HG03103 (cell line): ENCODE data around the gene PAX5.

ENCODE experiments used
- ATAC-seq: cut with Tn5 transposase; IDR thresholded peaks from one replicate; pipeline ENCODE4 v1.9.1; 2021; ENCODE audit warnings: low read depth; ENCODE audit not compliant: unreplicated experiment

PAX5 gene

GRCh38 chr9:36842560-36843530 lies 191.2 kb downstream of the PAX5 start:
- ATAC-seq: no peak

- ATAC-seq: no peak
Observed at GRCh38 chr9:36840898-36841536, 193.1 kb downstream of the PAX5 start.

- ATAC-seq: no peak
Observed at GRCh38 chr9:36839131-36839885, 194.8 kb downstream of the PAX5 start.

DNA sequence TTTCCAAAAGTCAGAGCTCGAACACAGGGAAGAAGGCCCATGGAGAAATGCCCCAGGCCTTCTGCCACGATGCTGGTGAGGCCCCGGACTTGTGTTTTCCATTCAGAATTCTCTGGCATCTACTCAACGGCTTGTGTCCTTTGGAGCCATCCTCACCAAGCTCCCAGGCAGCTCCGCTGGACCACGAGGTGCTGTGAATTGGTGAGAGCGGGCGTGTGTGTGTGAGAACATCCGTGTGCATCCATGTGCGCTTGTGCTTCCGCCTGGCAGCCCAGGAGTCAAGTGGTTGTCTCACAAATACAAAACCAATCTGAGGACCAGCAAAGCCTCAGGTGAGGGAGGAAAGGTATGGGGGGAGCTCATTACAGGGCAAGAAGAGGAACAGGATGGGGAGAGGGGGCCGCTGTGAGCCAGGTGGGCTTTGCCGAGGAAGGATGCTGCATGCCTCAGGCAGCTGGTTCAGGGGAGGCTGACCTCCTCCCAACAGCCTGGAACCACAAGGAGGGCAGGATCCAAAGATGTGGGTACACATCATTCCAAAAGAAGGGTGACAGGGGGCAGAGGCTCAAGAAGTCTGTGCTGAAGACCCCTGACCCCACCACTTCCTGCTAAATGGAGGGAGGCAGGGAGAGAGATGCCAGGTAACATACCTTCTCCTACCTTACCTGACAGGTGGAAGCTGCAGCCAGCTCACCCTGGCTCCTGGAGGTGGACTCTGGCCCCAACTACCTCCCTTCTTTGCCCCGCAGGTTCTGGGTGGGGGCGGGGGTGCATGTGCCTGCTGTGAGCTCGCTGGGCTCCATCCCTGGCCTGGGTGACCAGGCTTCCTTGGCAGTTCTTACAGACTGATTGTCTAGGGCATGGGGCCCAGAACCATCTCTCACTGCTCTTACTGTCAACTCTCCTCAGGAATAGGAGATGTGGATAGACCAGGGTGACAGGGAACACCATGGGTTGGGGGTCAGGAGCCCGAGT lies 196.3 kb downstream of the PAX5 start:
- no peak for ATAC-seq

GRCh38 chr9:36836486-36836885 lies 197.6 kb downstream of the PAX5 start:
- no peak for ATAC-seq

DNA sequence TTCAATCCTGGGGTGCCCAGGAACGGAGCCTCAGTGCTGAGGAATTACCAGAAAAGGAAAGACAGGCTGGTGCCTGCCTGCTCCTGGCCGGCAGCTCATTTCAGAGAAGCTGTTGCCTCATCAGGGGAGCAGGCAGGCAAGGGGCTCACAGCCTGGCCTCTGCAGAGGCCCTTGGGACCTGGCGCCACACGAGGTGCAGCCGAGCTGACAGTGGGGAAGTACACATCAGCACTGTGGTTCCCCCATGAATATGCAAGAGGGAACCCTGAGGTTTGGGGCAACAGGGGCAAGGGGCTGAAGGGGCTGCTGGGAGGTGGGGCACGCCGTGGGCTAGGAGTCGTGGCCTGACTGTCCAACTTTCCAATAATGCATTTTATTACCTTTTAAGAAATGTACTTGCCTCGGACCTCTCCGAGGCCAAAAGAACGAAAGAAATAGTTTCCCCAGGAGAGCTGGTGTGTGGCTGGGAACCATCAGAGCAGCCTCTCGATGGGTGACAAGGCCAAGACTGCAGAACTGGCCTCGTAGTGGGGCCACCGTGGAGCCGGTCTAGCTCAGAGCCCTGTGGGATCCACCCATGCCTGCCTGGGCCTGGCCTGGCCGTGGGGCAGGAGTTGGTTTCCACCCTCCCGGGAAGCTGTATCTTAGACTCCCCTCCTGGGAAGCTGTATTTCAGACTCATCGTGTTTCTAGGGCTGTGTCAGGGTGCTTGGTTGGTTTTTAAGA lies 198.6 kb downstream of the PAX5 start:
- ATAC-seq: no peak

GRCh38 chr9:36834736-36835135 lies 199.3 kb downstream of the PAX5 start:
- no peak for ATAC-seq

- no peak for ATAC-seq
Observed at GRCh38 chr9:36833954-36834353, 200.1 kb downstream of the PAX5 start.

DNA sequence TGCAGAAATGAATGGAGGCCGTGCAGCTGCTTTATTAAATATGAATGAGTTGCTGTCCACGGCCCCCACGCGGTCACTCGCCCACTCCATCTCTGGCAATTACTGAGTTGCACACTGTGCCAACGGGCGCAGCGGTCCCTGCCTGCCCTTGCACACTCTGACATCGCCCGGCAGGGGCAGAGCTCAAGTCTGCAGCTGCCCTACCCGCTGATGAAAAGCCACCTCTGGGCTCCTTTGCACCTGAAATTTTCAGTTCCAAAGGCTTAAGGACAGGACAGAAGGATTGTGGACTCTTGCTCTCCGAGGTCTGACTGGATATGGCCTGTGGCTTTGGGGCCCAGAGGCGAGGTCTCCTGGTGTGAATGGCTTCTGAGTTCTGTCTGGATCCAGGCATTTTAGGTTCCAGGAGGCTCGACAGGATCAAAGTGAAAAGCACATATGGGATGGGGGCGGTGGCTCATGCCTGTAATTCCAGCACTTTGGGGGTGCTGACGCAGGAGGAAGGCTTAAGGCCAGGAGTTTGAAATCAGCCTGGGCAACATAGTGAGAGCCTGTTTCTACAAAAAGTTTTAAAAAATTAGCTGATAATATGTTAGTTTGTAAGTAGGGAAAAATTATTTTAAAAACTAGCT lies 201.8 kb downstream of the PAX5 start:
- no peak for ATAC-seq

DNA sequence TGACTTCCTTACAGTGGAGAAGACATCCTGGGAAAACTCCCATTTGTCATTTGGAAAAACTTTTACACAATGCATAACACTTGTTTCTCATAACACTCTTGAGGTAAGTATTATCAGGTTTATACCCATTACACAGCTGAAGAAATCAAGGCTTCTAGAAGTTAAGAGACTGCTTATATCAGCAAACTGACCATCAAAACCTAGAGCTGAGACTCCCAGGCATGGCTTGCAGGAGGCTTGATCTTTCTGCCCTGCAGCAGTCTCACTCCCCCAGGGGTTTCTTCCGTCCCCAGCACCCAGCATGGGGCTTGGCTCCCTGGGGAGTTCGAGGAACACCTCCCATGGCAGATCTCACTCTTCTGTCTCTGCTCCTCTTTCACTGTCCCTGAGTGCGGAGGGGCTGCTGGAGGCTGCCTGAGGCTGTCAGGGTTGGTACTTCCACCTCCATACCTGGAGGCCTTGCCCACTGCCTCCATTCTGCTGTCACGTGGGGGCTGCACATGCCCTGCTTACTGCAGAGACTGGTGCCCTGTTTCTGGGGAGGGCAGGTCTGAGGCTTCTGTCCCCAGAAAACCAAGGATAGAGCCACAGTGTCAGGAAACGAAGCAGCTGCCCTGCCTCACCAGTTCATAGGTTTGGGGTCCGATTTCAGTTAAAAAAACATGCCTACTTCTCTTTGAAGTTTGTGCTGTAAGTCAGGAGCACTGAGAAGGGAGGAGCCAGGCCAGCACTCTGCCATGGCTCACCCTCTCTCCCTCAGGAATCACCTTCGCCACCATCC lies 202.5 kb downstream of the PAX5 start:
- no peak for ATAC-seq

DNA sequence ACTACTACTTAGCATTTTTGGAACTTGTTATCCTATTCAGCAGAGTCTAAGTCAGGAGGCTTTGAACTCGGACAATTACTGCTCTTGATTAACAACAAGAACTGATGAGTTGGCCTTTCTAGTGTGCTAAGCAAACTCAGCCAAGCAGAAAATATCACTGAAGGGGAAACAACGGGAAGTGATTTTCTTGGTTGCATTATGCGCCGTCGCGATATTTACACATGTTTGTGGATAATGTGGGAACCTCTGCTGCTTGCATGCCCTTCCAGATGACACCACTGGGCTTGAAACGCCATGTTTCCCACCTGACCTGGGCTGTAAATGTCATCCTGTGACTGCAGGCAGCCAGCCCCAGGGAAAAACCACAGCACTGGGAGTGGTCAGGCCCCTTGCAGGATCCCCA lies 205.5 kb downstream of the PAX5 start:
- no peak for ATAC-seq

- ATAC-seq: no peak
Observed at GRCh38 chr9:36827593-36827992, 206.5 kb downstream of the PAX5 start.

- no peak for ATAC-seq
Observed at GRCh38 chr9:36826581-36826980, 207.5 kb downstream of the PAX5 start.

DNA sequence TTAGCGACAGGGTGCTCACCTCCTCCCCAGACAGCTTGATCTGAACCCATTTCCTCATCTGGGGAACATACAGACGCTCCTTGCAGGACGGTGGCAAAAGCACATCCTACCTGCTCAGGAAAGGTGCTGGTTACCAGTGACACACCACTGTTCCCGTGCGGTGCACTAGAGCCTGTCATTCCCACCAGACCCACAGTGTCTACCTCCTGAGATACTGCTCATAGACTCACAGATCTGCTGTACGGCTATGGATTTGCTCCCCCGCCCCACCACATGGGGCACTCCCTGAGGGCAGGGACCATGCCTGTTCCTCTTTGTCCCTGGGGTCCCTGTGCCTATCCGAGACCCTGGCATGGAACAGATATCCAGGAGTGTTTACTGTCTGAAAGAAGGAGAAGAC lies 208.9 kb downstream of the PAX5 start:
- no peak for ATAC-seq

DNA sequence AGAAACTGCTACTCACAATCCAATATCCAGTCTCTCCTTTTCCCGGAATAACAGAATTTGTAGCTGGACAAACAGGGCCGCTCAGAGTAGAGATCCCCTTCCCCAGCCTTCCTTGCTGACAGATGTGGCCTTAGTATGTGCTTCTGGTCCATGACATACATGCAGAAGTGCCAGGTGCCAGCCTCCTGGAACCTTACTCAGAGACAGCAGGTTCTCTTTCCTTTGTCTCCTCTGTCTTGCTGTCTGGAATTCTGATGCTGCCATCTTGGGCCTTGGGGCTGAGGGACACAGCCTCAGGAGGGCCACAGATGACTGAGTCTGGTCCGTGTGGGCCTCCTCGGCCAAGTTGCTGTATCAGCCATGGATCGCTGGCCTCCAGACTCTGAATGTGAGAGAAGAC lies 210.1 kb downstream of the PAX5 start:
- ATAC-seq: no peak

DNA sequence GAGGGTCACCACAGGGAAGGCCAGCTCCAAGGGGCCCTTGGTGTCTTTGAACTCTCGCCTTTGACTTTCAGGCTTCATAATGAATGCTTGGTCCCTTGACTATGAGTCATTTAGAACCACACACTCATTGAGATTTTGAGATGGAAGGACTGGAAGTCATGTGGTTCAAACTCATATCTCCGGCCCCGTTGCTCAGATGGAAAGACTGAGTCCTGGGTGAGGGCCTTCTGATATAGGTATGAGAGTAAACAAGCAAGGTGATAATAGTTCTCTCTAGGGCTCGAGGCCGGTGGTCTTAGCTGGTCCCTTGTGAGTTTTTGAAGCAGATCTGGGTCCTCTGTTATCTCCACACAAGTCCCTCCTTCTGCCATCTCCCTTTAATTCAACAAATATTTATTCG lies 210.6 kb downstream of the PAX5 start:
- no peak for ATAC-seq

DNA sequence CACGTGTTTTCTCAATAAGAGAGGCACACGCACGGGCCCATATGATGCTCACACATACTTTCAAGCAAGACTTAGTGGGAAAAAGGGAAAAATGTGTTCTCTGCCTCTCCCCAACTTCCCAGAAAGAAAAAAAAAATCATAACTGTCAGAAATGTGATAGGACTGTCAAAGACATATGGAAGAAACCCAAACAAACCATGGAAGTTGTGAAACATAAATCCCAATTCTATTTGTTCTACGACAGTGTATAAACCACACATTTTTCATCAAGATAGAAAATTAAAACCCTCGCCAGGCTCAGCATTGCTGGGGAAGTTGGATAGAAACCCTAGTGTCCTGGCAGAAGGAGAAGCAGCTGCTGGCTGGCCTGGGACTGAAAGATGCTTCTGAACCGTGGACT lies 211.9 kb downstream of the PAX5 start:
- ATAC-seq: no peak

GRCh38 chr9:36820392-36820861 lies 213.6 kb downstream of the PAX5 start:
- no peak for ATAC-seq
